AML-193 (cell line): ENCODE measurements around the gene UQCC2.

Source experiments
- DNase-seq, 2 experiments: peaks; one replicate each; lab custom pipeline; 2025; lab: John Stamatoyannopoulos, UW

UQCC2 gene

GRCh38 chr6:33705955-33706725 lies 5.4 kb downstream of the UQCC2 start:
- no peak for DNase-seq

DNA sequence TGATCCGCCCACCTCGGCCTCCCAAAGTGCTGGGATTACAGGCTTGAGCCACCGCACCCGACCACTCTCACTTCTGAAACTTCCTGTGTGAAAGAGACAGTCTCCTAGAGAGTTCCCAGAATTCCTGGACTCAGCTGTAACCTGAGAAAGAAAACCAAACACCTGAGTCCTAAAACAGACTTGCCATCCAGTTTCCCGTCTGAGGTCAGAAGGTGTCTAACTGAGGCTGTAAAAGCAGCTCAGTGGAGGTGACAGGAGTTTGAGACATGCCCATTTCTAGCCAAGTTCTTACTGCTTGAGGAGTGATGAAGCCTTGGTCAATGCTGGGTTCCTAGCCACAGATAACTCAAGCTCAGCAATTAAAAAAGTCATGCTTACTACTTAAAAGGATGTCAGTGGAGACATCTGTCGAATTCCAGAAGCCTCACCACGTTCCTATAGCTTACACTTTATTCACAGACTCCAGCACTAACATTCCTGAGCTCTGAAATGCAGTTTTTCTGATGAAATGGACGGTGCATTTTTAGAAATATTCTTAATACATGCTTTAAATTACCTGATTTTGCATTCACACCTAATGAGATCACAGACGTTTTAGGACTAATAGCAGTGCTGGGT lies 6.1 kb downstream of the UQCC2 start:
- no peak for DNase-seq

DNA sequence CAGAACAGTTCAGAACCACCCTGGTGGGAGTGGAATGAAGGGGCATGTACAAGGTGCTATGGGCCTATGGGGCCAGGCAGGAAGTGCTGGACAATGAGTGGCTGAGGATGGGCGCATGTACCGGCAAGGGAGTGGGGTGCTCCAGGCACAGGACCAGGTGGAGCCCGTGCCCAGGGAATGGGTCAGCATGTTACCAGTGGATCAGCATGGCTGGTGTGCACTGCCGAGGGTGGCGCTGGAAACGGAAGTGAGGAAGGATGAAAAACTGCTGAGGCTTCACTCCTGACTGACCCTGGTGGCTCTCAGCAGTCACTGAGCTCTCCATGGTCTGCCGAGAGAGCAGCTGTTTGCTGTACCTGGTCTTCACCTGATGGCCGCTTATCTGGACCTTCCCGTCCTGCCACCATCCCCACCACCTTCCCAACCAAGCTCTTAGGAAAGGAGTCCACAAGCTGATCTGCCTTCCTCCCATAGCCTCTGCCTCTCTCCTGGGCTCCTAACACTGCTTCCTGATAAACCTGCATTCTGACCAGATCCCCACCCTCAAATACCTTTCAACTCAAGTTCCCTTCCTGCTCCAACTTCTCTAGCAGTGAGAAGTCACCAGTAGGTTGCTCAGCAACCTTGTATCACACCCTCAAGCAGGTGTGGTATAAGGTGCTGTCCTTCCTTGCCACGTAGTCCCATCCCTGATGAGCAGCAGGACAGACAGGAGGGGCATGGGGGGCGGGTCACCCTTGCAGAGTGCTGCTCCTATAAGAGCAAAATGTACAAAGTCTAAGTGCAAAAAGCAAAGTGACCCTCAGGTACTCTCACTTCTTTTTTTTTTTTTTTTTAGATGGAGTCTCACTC lies 7.1 kb downstream of the UQCC2 start:
- no peak for DNase-seq

DNA sequence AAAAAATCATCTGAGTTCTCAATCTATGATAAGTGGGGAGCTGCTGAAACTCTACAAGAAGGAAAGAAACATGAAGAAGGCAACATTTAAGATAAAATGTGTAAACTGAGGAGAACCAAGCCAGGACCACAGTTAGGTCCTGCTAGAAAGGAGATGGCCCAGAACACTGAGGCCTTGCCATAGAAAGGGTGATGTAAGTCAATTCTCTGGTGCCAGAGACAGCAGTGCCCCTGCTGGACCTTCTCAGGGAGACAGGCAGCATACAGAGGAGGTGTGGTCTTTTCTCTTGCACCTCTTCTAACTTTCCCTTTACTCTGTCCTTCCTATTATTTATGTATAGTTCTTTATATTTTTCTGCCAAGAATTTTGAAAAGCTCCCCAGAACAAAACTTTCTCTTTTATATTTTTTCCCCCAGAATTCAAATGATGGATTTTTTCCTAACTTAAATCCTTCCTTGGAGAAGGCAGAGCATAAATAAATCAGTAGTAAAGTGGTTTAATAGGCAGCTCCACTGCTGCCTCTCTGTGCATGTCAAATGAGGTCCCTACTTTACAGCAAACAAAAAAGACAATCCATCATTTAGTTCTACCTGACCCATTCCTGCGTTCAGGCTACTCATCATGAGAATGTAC lies 9.0 kb downstream of the UQCC2 start:
- peak; percentile 41 to 64 for DNase-seq

DNA sequence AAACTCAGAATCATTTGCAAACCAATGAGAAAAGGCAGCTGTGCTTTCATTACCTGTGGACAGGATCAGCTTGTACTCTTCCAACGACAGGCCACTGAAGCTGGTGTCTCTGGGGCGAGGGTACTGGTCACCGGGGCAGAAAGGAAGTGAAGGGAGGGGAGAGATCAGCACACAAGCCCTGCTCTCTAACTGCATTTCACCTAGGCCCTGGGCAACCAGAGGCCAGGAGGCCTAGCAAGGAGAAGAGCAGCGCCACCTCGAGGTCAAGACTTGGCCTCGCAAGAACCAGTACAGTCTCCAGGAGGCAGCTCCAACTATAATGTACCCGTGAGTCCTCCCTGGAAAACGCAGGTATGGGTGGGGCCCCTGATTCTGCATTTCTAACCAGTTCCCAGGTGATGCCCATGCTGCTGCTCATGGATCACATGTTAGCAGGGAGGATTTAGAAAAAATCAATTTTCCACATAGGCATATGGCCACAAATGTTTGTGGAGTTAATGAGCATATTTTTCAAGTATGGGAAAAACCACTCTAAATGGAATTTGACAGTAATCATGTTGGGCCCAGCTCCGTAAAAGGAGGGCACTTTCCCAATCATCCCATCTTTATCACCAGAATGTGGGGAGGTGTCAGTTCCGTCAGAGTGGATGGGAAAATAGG lies 11.0 kb downstream of the UQCC2 start:
- DNase-seq: peak; percentile 63 to 67

GRCh38 chr6:33699739-33700138 lies 11.8 kb downstream of the UQCC2 start:
- DNase-seq: no peak

- DNase-seq: no peak
Measured at GRCh38 chr6:33699131-33699530, 12.4 kb downstream of the UQCC2 start.

DNA sequence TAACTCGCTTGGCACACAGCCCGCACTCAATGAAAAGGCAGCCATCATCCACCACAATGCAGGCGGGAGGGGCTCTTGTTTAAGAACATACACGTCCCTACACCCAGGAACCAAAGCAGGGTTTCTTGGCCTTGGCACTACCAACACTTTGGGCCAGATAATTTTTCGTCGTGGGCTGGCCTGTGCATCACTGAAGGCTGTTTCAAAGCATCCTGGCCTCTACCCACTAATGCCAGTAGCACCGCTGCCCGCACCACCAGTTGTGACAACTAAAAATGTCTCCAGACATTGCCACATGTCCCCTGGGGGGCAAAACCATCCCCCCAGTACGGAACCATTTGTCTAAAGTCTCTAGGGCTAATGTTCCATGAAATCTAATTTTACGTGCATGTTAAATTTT lies 13.0 kb downstream of the UQCC2 start:
- DNase-seq: no peak

GRCh38 chr6:33697845-33698244 lies 13.7 kb downstream of the UQCC2 start:
- no peak for DNase-seq

- DNase-seq: no peak
Measured at GRCh38 chr6:33696548-33697518, 14.7 kb downstream of the UQCC2 start.

DNA sequence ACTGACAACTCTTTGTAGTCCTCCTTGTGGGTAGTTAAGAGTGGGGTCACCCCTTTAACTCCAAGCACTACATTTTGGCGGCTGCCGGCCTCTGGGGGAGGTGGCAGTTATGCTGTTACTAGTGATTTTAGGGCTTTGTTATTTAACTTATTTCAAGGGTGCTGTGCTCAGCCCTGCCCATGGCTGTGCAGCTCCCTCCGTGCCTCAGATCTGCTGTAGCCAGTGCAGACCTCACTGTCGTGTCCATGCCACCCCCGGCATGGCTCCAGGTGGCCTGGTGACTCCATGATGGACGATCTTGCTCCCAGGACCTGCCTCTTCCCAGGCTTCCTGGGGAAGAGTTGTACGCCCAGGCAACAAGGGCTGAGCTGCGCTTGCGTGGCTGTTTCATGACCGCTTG lies 15.4 kb downstream of the UQCC2 start:
- no peak for DNase-seq

DNA sequence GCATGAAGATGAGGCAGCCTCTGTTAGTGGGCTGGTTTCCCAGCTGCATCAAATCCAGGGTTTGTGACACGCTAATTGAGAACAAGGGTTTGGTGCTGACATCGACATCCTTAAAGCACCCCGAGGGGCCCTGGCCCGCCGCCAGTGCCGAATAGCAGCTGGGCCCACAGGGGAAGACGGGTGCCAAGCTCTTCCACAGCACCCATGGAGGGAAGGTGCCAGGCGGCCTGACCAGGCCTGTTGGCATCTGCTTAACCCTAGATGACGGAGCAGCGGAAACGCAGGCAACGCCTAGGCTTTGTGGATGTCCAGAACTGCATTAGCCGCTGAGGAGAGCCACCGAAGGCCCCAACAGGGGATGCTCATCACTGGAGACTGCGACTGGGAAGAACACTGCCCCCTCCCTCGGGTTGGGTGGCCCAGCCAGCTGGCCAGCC lies 16.0 kb downstream of the UQCC2 start:
- DNase-seq: no peak

- no peak for DNase-seq
Measured at GRCh38 chr6:33694977-33695376, 16.5 kb downstream of the UQCC2 start.

DNA sequence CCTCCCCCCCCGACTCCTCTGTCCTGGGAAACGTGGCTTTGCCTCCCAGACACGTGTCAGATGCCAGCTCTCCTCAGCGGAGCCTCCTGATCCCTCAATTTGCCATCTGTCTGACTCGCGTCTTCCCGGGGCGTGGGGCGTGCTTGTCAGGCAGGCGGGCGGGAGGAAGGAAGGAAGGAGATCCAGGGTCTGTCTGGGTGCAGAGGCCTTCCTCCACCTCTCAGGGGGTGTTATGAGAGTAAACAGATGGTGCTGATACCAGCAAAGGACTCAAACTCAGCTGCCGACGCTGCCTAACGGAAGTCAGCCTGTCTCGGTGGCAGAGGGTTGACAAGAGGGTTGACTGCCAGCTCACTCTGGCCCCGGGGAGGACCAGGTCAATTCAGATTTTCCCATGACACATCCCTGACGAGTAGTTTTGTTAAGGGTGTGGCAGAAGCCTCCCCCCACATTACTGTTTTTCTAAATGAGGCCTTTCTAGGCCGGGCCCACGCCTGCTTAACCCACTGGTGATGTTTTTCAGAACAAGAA lies 17.0 kb downstream of the UQCC2 start:
- no peak for DNase-seq

DNA sequence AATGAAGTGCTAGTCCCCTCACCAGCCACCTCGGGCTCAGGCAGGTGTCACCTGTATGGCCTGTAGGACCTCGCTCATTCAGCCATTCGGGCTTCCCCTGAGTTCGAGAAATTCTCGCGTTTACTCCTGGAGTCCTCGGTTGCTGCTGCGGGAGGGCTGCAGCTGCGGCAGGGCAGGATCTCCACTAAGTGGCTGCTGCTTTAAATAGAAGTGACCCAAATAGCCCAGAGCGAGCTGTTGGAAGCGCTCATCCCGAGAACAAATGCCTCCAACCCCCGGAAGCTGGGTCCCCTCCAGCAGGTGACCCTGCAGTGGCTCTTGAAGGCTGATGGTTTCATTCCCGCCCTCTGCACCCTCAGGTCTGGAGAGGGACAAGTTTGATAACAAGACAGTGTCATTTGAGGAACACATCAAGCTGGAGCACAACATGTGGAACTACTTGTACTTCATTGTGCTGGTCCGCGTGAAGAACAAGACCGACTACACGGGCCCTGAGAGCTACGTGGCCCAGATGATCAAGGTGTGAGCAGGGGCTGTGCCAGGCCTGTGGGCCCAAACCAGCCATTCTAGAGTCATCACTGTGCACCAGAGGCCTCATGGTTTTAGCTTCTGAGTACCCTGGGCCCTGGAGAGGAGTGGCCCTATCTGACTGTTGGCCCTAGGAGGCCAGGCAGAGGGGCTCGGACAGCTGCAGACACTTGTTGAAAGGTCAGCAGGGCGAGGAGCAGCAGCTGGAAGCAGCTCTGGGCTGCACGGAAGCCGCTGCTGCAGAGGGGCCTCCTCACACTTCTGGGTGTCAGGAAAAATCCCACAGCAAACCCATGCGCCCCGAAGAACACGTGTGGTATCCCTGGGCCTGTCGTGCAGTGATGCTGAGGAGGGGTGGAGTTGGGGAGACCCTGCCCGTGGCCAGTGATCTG lies 18.1 kb downstream of the UQCC2 start:
- no peak for DNase-seq

DNA sequence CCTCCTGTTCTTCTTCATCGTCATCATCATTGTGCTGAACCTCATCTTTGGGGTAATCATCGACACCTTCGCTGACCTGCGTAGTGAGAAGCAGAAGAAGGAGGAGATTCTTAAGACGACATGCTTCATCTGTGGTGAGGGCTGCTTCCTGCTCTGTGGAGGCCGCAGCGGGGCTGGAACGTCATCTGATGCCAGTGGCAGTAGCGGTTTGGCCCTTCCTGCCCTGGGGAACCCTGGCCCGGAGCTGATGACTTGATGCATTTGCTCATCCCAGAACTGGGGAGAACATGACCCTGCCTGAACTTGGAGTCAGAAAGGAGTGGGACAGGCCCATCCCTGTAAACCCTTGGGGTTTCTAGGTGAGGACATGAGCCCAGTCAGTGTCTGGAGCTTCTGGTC lies 18.7 kb downstream of the UQCC2 start:
- no peak for DNase-seq

- DNase-seq: no peak
Measured at GRCh38 chr6:33692078-33692759, 19.3 kb downstream of the UQCC2 start.

- DNase-seq: no peak
Measured at GRCh38 chr6:33691456-33692077, 19.9 kb downstream of the UQCC2 start.
